IgD-negative memory B cell (primary cell): Measurements from ENCODE around the gene LEPR. TPM values are rescaled to one million over a fixed set of nuclear protein-coding genes. Genes with fewer than 3 reads are reported as not detected.

Experiments used
- H3K27ac Mint-ChIP-seq, 3 donors: one replicate each; pipeline ENCODE4 v1.8.0; 2020 to 2022; ENCODE audit warnings: mild to moderate bottlenecking in 3 of 3, mixed read lengths in 3 of 3, moderate library complexity in 1 of 3
- H3K27me3 Mint-ChIP-seq: one replicate; pipeline ENCODE4 v1.8.0; 2021; ENCODE audit warnings: mixed read lengths
- H3K36me3 Mint-ChIP-seq: one replicate; pipeline ENCODE4 v1.8.0; 2020; ENCODE audit warnings: mild to moderate bottlenecking, mixed read lengths
- H3K4me1 Mint-ChIP-seq, 3 donors: one replicate each; pipeline ENCODE4 v1.8.0; 2020 to 2022; ENCODE audit warnings: mixed read lengths in 3 of 3, mild to moderate bottlenecking in 1 of 3
- H3K4me3 Mint-ChIP-seq, 4 donors: one replicate each; pipeline ENCODE4 v1.8.0; 2020 to 2022; ENCODE audit warnings: mild to moderate bottlenecking in 4 of 4, mixed read lengths in 4 of 4, moderate library complexity in 3 of 4
- H3K9me3 Mint-ChIP-seq, 3 donors: one replicate each; pipeline ENCODE4 v1.8.0; 2020 to 2021; ENCODE audit warnings: mixed read lengths in 3 of 3, mild to moderate bottlenecking in 1 of 3
- polyA plus RNA-seq: library from polyadenylated mRNA; unstranded; fragments of 300-500 nt; fragmentation: Illumina TruSeq; gene quantifications from one replicate; pipeline ENCODE4 v1.2.3, GENCODE V29; 2021

The LEPR gene
- polyA plus RNA-seq, 1 donor from 2014 or later, result 0.40 TPM

GRCh38 chr1:65395887-65396612, 24.4 kb upstream of the LEPR start:
- Mint-ChIP-seq H3K27me3 (no peaks in the 10 kb centered on the region), H3K36me3 (peaks cover 2% of the 10 kb centered on the region), H3K4me1 (peaks cover 0 to 2% (median 0%) of the 10 kb centered on the region in 3 donors), H3K27ac (peak overlapping the region in 1 of 3 donors; percentile 28), H3K9me3 (no peaks in the 10 kb centered on the region), H3K4me3 (no peak overlapping the region)

GRCh38 chr1:65398083-65398482, 22.4 kb upstream of the LEPR start:
- no peak overlapping the region for H3K27ac Mint-ChIP-seq
- H3K4me3 Mint-ChIP-seq, result no peak overlapping the region
- peaks cover 3% of the 10 kb centered on the region for H3K36me3 Mint-ChIP-seq
- no peaks in the 10 kb centered on the region for H3K9me3 Mint-ChIP-seq
- peaks cover 0 to 2% (median 0%) of the 10 kb centered on the region in 3 donors for H3K4me1 Mint-ChIP-seq
- H3K27me3 Mint-ChIP-seq, result no peaks in the 10 kb centered on the region

GRCh38 chr1:65399003-65399402, 21.5 kb upstream of the LEPR start:
- Mint-ChIP-seq H3K27me3 (no peaks in the 10 kb centered on the region), H3K36me3 (peaks cover 3% of the 10 kb centered on the region), H3K27ac (no peak overlapping the region), H3K9me3 (no peaks in the 10 kb centered on the region), H3K4me3 (no peak overlapping the region), H3K4me1 (peaks cover 0 to 2% (median 0%) of the 10 kb centered on the region in 3 donors)

GRCh38 chr1:65401612-65402011, 18.9 kb upstream of the LEPR start:
- Mint-ChIP-seq H3K9me3 (no peaks in the 10 kb centered on the region), H3K4me1 (no peaks in the 10 kb centered on the region), H3K36me3 (peaks cover 3% of the 10 kb centered on the region), H3K27ac (no peak overlapping the region), H3K27me3 (no peaks in the 10 kb centered on the region), H3K4me3 (no peak overlapping the region)

GRCh38 chr1:65404941-65405340, 15.5 kb upstream of the LEPR start:
- H3K27ac Mint-ChIP-seq, result no peak overlapping the region

GRCh38 chr1:65407877-65408276, 12.6 kb upstream of the LEPR start:
- no peak overlapping the region for H3K27ac Mint-ChIP-seq
- no peaks in the 10 kb centered on the region for H3K9me3 Mint-ChIP-seq
- H3K4me3 Mint-ChIP-seq, result no peak overlapping the region
- peaks cover 2% of the 10 kb centered on the region for H3K36me3 Mint-ChIP-seq
- no peaks in the 10 kb centered on the region for H3K4me1 Mint-ChIP-seq
- peaks cover 3% of the 10 kb centered on the region for H3K27me3 Mint-ChIP-seq

More at GRCh38 chr1:65404941-65405340, 15.5 kb upstream of the LEPR start:
- Mint-ChIP-seq H3K4me3 (no peak overlapping the region), H3K4me1 (no peaks in the 10 kb centered on the region), H3K9me3 (no peaks in the 10 kb centered on the region), H3K36me3 (peaks cover 5% of the 10 kb centered on the region), H3K27me3 (peaks cover 3% of the 10 kb centered on the region)

GRCh38 chr1:65409314-65409713, 11.2 kb upstream of the LEPR start:
- peaks cover 2% of the 10 kb centered on the region for H3K36me3 Mint-ChIP-seq
- no peak overlapping the region for H3K27ac Mint-ChIP-seq
- H3K4me3 Mint-ChIP-seq, result no peak overlapping the region
- H3K27me3 Mint-ChIP-seq, result peaks cover 3% of the 10 kb centered on the region
- no peaks in the 10 kb centered on the region for H3K9me3 Mint-ChIP-seq
- H3K4me1 Mint-ChIP-seq, result no peaks in the 10 kb centered on the region

GRCh38 chr1:65409816-65410326, 10.6 kb upstream of the LEPR start:
- no peak overlapping the region for H3K4me3 Mint-ChIP-seq
- no peak overlapping the region for H3K27ac Mint-ChIP-seq
- H3K27me3 Mint-ChIP-seq, result peaks cover 3% of the 10 kb centered on the region
- no peaks in the 10 kb centered on the region for H3K4me1 Mint-ChIP-seq
- H3K36me3 Mint-ChIP-seq, result peaks cover 2% of the 10 kb centered on the region
- H3K9me3 Mint-ChIP-seq, result no peaks in the 10 kb centered on the region

- no peak overlapping the region for H3K27ac Mint-ChIP-seq
- no peaks in the 10 kb centered on the region for H3K9me3 Mint-ChIP-seq
- peaks cover 1% of the 10 kb centered on the region for H3K27me3 Mint-ChIP-seq
These were observed 8.0 kb upstream of the LEPR start for GRCh38 chr1:65412256-65412983.

GRCh38 chr1:65412984-65413375, 7.5 kb upstream of the LEPR start:
- H3K9me3 Mint-ChIP-seq, result no peaks in the 10 kb centered on the region
- H3K36me3 Mint-ChIP-seq, result peaks cover under 1% of the 10 kb centered on the region
- H3K4me3 Mint-ChIP-seq, result no peak overlapping the region
- H3K27me3 Mint-ChIP-seq, result peaks cover 2% of the 10 kb centered on the region
- peaks cover 0 to 1% (median 0%) of the 10 kb centered on the region in 3 donors for H3K4me1 Mint-ChIP-seq
- H3K27ac Mint-ChIP-seq, result no peak overlapping the region

More at GRCh38 chr1:65412256-65412983, 8.0 kb upstream of the LEPR start:
- Mint-ChIP-seq H3K36me3 (peaks cover 2% of the 10 kb centered on the region), H3K4me1 (no peaks in the 10 kb centered on the region), H3K4me3 (no peak overlapping the region)

GRCh38 chr1:65414538-65414937, 5.9 kb upstream of the LEPR start:
- no peak overlapping the region for H3K4me3 Mint-ChIP-seq
- no peaks in the 10 kb centered on the region for H3K36me3 Mint-ChIP-seq
- H3K4me1 Mint-ChIP-seq, result peaks cover 1 to 8% (median 2%) of the 10 kb centered on the region in 3 donors
- no peaks in the 10 kb centered on the region for H3K9me3 Mint-ChIP-seq
- no peak overlapping the region for H3K27ac Mint-ChIP-seq
- peaks cover 2% of the 10 kb centered on the region for H3K27me3 Mint-ChIP-seq

GRCh38 chr1:65416767-65417166, 3.7 kb upstream of the LEPR start:
- peaks cover 4 to 8% (median 8%) of the 10 kb centered on the region in 3 donors for H3K4me1 Mint-ChIP-seq
- peaks cover 2% of the 10 kb centered on the region for H3K27me3 Mint-ChIP-seq
- H3K36me3 Mint-ChIP-seq, result no peaks in the 10 kb centered on the region
- no peak overlapping the region for H3K4me3 Mint-ChIP-seq
- no peaks in the 10 kb centered on the region for H3K9me3 Mint-ChIP-seq
- H3K27ac Mint-ChIP-seq, result no peak overlapping the region

GRCh38 chr1:65417729-65418128, 2.7 kb upstream of the LEPR start:
- Mint-ChIP-seq H3K27ac (no peak overlapping the region), H3K36me3 (no peaks in the 10 kb centered on the region), H3K27me3 (peaks cover 2% of the 10 kb centered on the region), H3K9me3 (no peaks in the 10 kb centered on the region), H3K4me1 (peaks cover 4 to 8% (median 8%) of the 10 kb centered on the region in 3 donors), H3K4me3 (no peak overlapping the region)

- Mint-ChIP-seq H3K4me1 (peaks cover 7 to 8% (median 8%) of the 10 kb centered on the region in 3 donors), H3K27me3 (peaks cover 2% of the 10 kb centered on the region), H3K27ac (peak overlapping the region in 2 of 3 donors; percentile 39 to 76), H3K36me3 (no peaks in the 10 kb centered on the region), H3K4me3 (peak overlapping the region in 1 of 4 donors; percentile 4), H3K9me3 (no peaks in the 10 kb centered on the region)
These were observed 1.8 kb upstream of the LEPR start for GRCh38 chr1:65418522-65419185.
